ENCODE results near the gene SETD3.

DNA sequence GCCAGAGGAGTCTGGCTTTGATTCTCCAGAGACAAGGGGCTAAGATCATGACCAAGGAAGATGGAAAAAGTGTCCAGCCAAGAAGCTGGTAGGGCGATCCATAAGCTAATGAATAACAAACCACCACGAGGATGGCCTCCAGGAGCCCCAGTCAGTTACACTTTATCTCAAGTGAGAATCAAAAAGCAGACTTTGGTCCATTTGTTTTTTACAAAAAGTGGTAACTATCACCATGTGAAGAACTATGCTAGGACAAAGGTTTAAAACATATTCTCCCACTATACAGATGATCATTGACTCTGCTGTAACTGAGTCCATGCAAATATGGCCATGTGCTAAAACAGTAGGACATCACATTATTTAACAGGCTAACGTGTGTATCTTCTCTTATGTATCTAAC lies 13.9 kb downstream of the SETD3 start:
- TF ChIP-seq, protein P1, sequence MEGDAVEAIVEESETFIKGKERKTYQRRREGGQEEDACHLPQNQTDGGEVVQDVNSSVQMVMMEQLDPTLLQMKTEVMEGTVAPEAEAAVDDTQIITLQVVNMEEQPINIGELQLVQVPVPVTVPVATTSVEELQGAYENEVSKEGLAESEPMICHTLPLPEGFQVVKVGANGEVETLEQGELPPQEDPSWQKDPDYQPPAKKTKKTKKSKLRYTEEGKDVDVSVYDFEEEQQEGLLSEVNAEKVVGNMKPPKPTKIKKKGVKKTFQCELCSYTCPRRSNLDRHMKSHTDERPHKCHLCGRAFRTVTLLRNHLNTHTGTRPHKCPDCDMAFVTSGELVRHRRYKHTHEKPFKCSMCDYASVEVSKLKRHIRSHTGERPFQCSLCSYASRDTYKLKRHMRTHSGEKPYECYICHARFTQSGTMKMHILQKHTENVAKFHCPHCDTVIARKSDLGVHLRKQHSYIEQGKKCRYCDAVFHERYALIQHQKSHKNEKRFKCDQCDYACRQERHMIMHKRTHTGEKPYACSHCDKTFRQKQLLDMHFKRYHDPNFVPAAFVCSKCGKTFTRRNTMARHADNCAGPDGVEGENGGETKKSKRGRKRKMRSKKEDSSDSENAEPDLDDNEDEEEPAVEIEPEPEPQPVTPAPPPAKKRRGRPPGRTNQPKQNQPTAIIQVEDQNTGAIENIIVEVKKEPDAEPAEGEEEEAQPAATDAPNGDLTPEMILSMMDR (IDR thresholded peaks at IDR 0.05): no peak
- TF ChIP-seq POLR2A (IDR thresholded peaks at IDR 0.05): no peak
